Measurements from ENCODE around the gene LRRC49. TPM values are rescaled to one million over a fixed set of nuclear protein-coding genes. Genes with fewer than 3 reads are reported as not detected.
A peak's percentile ranks its signal among the peaks of the same experiment; 100 is the strongest.
"Not testable (repeated sequence)": the region's sequence is repeated elsewhere in the genome, so short reads cannot be mapped to it uniquely, and the experiment has no call there.

Gene LRRC49
- total RNA-seq, 2 donors from 2014 or later: 33.0 to 33.1 TPM

GRCh38 chr15:70863450-70864218, 29.0 kb upstream of the LRRC49 start:
- ATAC-seq (peak; percentile 46 to 95), DNase-seq (no peak)
- intact Hi-C loops (cut with DNase I): no loop called here

GRCh38 chr15:70866982-70867641, 25.5 kb upstream of the LRRC49 start:
- no peak for ATAC-seq
- no peak for DNase-seq
- intact Hi-C loops (cut with DNase I): no loop called here

GRCh38 chr15:70867911-70868467, 24.6 kb upstream of the LRRC49 start:
- DNase-seq (no peak), ATAC-seq (peak; percentile 51 to 86)
- intact Hi-C loops (cut with DNase I): no loop called here

GRCh38 chr15:70869346-70869745, 23.3 kb upstream of the LRRC49 start:
- DNase-seq: no peak
- no peak for ATAC-seq
- intact Hi-C loops (cut with DNase I): no loop called here

GRCh38 chr15:70870051-70870450, 22.6 kb upstream of the LRRC49 start:
- intact Hi-C loops (cut with DNase I): loop anchor here (10.0 kb wide), 2 partner anchors 185 to 305 kb away; no protein-coding TSS in a partner anchor
- peak; percentile 18 to 62 for ATAC-seq
- DNase-seq: no peak

GRCh38 chr15:70871490-70871889, 21.1 kb upstream of the LRRC49 start:
- intact Hi-C loops (cut with DNase I): loop anchor here (10.0 kb wide), 2 partner anchors 187 to 307 kb away; no protein-coding TSS in a partner anchor
- DNase-seq: not testable (repeated sequence)

GRCh38 chr15:70873232-70874054, 19.2 kb upstream of the LRRC49 start:
- DNase-seq (no peak), ATAC-seq (no peak)
- intact Hi-C loops (cut with DNase I): loop anchor here (2.0 to 10.0 kb wide), 3 partner anchors 49 to 309 kb away; no protein-coding TSS in a partner anchor

More at GRCh38 chr15:70871490-70871889, 21.1 kb upstream of the LRRC49 start:
- not testable (repeated sequence) for ATAC-seq

GRCh38 chr15:70875001-70875782, 17.4 kb upstream of the LRRC49 start:
- intact Hi-C loops (cut with DNase I): loop anchor here (2.0 to 10.0 kb wide), 4 partner anchors 50 to 310 kb away; no protein-coding TSS in a partner anchor
- DNase-seq (no peak), ATAC-seq (peak; percentile 41 to 48)

GRCh38 chr15:70876011-70876410, 16.6 kb upstream of the LRRC49 start:
- ATAC-seq (no peak), DNase-seq (no peak)
- intact Hi-C loops (cut with DNase I): loop anchor here (5.0 to 10.0 kb wide), 3 partner anchors 54 to 311 kb away; no protein-coding TSS in a partner anchor

GRCh38 chr15:70876683-70877082, 15.9 kb upstream of the LRRC49 start:
- ATAC-seq (no peak), DNase-seq (no peak)
- intact Hi-C loops (cut with DNase I): loop anchor here (5.0 to 10.0 kb wide), 3 partner anchors 54 to 312 kb away; no protein-coding TSS in a partner anchor

- DNase-seq: no peak
- intact Hi-C loops (cut with DNase I): loop anchor here (5.0 to 10.0 kb wide), 3 partner anchors 57 to 315 kb away; no protein-coding TSS in a partner anchor
- ATAC-seq: peak in 1 of 2 donors; percentile 78
Observed at GRCh38 chr15:70879401-70879800, 13.2 kb upstream of the LRRC49 start.

GRCh38 chr15:70880781-70881180, 11.8 kb upstream of the LRRC49 start:
- no peak for ATAC-seq
- intact Hi-C loops (cut with DNase I): no loop called here
- no peak for DNase-seq

- DNase-seq (no peak), ATAC-seq (no peak)
- intact Hi-C loops (cut with DNase I): no loop called here
Observed at GRCh38 chr15:70882361-70882760, 10.3 kb upstream of the LRRC49 start.

- intact Hi-C loops (cut with DNase I): loop anchor here in 1 of 2 donors (10.0 kb wide), 1 partner anchor 212 kb away; no protein-coding TSS in a partner anchor
- DNase-seq: peak; percentile 34
- ATAC-seq: peak; percentile 53 to 65
Observed at GRCh38 chr15:70892912-70893560, 410 bp downstream of the LRRC49 start.

GRCh38 chr15:70902107-70902506, 9.5 kb downstream of the LRRC49 start:
- no peak for DNase-seq
- ATAC-seq: no peak
- intact Hi-C loops (cut with DNase I): no loop called here

- ATAC-seq (no peak), DNase-seq (no peak)
- intact Hi-C loops (cut with DNase I): no loop called here
Observed at GRCh38 chr15:70906842-70907241, 14.2 kb downstream of the LRRC49 start.

GRCh38 chr15:70907784-70908471, 15.3 kb downstream of the LRRC49 start:
- DNase-seq (no peak), ATAC-seq (no peak)
- intact Hi-C loops (cut with DNase I): no loop called here

All from left cardiac atrium (tissue), 4 donors.